ENCODE results near the gene CCL26. TPM values are rescaled to one million over a fixed set of nuclear protein-coding genes. Genes with fewer than 3 reads are reported as not detected.
"Not testable (repeated sequence)": the region's sequence is repeated elsewhere in the genome, so short reads cannot be mapped to it uniquely, and the experiment has no call there.

Gene CCL26
- total RNA-seq, 2 experiments from 2014 or later, result not detected

GRCh38 chr7:75727351-75727750 is 44.7 kb downstream of the CCL26 start:
- H3K9me3 Mint-ChIP-seq (ENCODE audit: low read depth); DNase-seq; H3K27me3 Mint-ChIP-seq; H3K36me3 Mint-ChIP-seq; ATAC-seq: not testable (repeated sequence)
- peak overlapping the region; percentile 89 for H3K27ac Mint-ChIP-seq
- peak overlapping the region; percentile 57 for H3K4me3 Mint-ChIP-seq
- CTCF ChIA-PET, result interaction anchor here (1.0 to 1.9 kb wide), 4 partner anchors 11 to 295 kb away, joined by 3 to 11 read pairs (median 5); partner anchors contain the start of gene HIP1
- peaks cover 34% of the 10 kb centered on the region for H3K4me1 Mint-ChIP-seq

- no peaks in the 10 kb centered on the region for H3K9me3 Mint-ChIP-seq (ENCODE audit: low read depth)
- H3K4me1 Mint-ChIP-seq, result peaks cover 29% of the 10 kb centered on the region
- DNase-seq (no peak), ATAC-seq (no peak)
- CTCF ChIA-PET, result no interaction called here
- no peak overlapping the region for H3K4me3 Mint-ChIP-seq
- H3K36me3 Mint-ChIP-seq, result peaks cover 2% of the 10 kb centered on the region
- H3K27me3 Mint-ChIP-seq, result no peaks in the 10 kb centered on the region
- H3K27ac Mint-ChIP-seq, result no peak overlapping the region
Measured at GRCh38 chr7:75725306-75725705, 46.7 kb downstream of the CCL26 start.

- no peaks in the 10 kb centered on the region for H3K27me3 Mint-ChIP-seq
- ATAC-seq (no peak), DNase-seq (no peak)
- no peak overlapping the region for H3K27ac Mint-ChIP-seq
- no peak overlapping the region for H3K4me3 Mint-ChIP-seq
- H3K36me3 Mint-ChIP-seq, result no peaks in the 10 kb centered on the region
- H3K9me3 Mint-ChIP-seq (ENCODE audit: low read depth), result no peaks in the 10 kb centered on the region
- CTCF ChIA-PET, result interaction anchor here (1.6 kb wide), 1 partner anchor 38 kb away, joined by 4 read pairs; no protein-coding TSS in a partner anchor
- peaks cover 14% of the 10 kb centered on the region for H3K4me1 Mint-ChIP-seq
Measured at GRCh38 chr7:75723444-75723843, 48.6 kb downstream of the CCL26 start.

- no peak overlapping the region for H3K4me3 Mint-ChIP-seq
- ATAC-seq (no peak), DNase-seq (no peak)
- H3K27ac Mint-ChIP-seq, result no peak overlapping the region
- no peaks in the 10 kb centered on the region for H3K36me3 Mint-ChIP-seq
- CTCF ChIA-PET, result interaction anchor here (1.6 kb wide), 1 partner anchor 40 kb away, joined by 4 read pairs; no protein-coding TSS in a partner anchor
- H3K9me3 Mint-ChIP-seq (ENCODE audit: low read depth), result no peaks in the 10 kb centered on the region
- no peaks in the 10 kb centered on the region for H3K27me3 Mint-ChIP-seq
- peaks cover 3% of the 10 kb centered on the region for H3K4me1 Mint-ChIP-seq
Measured at GRCh38 chr7:75722373-75722772, 49.6 kb downstream of the CCL26 start.

GRCh38 chr7:75721922-75722321 is 50.1 kb downstream of the CCL26 start:
- DNase-seq; H3K9me3 Mint-ChIP-seq (ENCODE audit: low read depth); H3K36me3 Mint-ChIP-seq; H3K4me3 Mint-ChIP-seq; H3K27me3 Mint-ChIP-seq; ATAC-seq; H3K27ac Mint-ChIP-seq; H3K4me1 Mint-ChIP-seq: not testable (repeated sequence)
- CTCF ChIA-PET, result interaction anchor here (1.6 kb wide), 1 partner anchor 40 kb away, joined by 4 read pairs; no protein-coding TSS in a partner anchor

- CTCF ChIA-PET, result no interaction called here
- no peaks in the 10 kb centered on the region for H3K4me1 Mint-ChIP-seq
- DNase-seq, result no peak
- H3K27me3 Mint-ChIP-seq, result no peaks in the 10 kb centered on the region
- no peak overlapping the region for H3K27ac Mint-ChIP-seq
- no peak overlapping the region for H3K4me3 Mint-ChIP-seq
- H3K36me3 Mint-ChIP-seq, result no peaks in the 10 kb centered on the region
- no peaks in the 10 kb centered on the region for H3K9me3 Mint-ChIP-seq (ENCODE audit: low read depth)
- no peak for ATAC-seq
Measured at GRCh38 chr7:75721426-75721825, 50.6 kb downstream of the CCL26 start.

GRCh38 chr7:75719626-75720025 is 52.4 kb downstream of the CCL26 start:
- Mint-ChIP-seq H3K27me3 (no peaks in the 10 kb centered on the region), H3K4me1 (no peaks in the 10 kb centered on the region), H3K36me3 (no peaks in the 10 kb centered on the region), H3K9me3 (ENCODE audit: low read depth) (no peaks in the 10 kb centered on the region), H3K27ac (no peak overlapping the region), H3K4me3 (no peak overlapping the region)
- ATAC-seq (no peak), DNase-seq (no peak)
- CTCF ChIA-PET, result no interaction called here

Other genes starting within 250 kb of the CCL26 start
- 10 to 100 TPM in 1 of 2 experiments, 1 to 10 TPM in 1; 7.6 to 11.8 TPM for gene HIP1, start 33.3 kb downstream of the CCL26 start, total RNA-seq
- not detected for gene CCL24, start 41.6 kb upstream of the CCL26 start, total RNA-seq
- 10 to 100 TPM; 25.4 to 48.0 TPM for gene RHBDD2, start 106.8 kb upstream of the CCL26 start, total RNA-seq
- 10 to 100 TPM; 52.0 to 57.6 TPM for gene POR, start 142.9 kb upstream of the CCL26 start, total RNA-seq
- 10 to 100 TPM; 25.4 to 27.0 TPM for gene TMEM120A, start 222.4 kb upstream of the CCL26 start, total RNA-seq

All from activated CD8-positive, alpha-beta memory T cell treated with anti-CD3 and anti-CD28 coated beads, Interleukin-2, amount 10 ng/mL, durations not matched to agents 7 days and 5 days (primary cell).